HepG2 (cell line): ENCODE data around the gene TIRAP. TPM values are rescaled to one million over a fixed set of nuclear protein-coding genes. Genes with fewer than 3 reads are reported as not detected.
A peak's percentile ranks its signal among the peaks of the same experiment; 100 is the strongest.

Experiments
- ATM ChIP-seq: fragments of 450-650 bp; IDR thresholded peaks from 2 replicates; pipeline ENCODE4 v1.7.1; 2017; ENCODE audit warnings: mild to moderate bottlenecking, borderline replicate concordance
- CREB1 ChIP-seq, 2 experiments: fragments of 450-650 bp in 1 of 2; IDR thresholded peaks; 2 replicates each; pipeline ENCODE4 v1.6.1; 2016 to 2017; ENCODE audit warnings: control low read depth in 1 of 2, mild to moderate bottlenecking in 1 of 2, missing compliant biosample characterization in 1 of 2, missing genetic modification characterization in 1 of 2
- GLI4 ChIP-seq: sonication (generic); formaldehyde crosslinking; IDR thresholded peaks from 2 replicates; pipeline ENCODE4 v1.5.1; 2020; ENCODE audit warnings: missing genetic modification reagents, mild to moderate bottlenecking, moderate library complexity, borderline replicate concordance
- HNRNPLL ChIP-seq: fragments of 200-400 bp; formaldehyde crosslinking; IDR thresholded peaks from 2 replicates; pipeline ENCODE4 v1.6.1; 2017; ENCODE audit warnings: mild to moderate bottlenecking, low read depth, low read length; ENCODE audit not compliant: poor library complexity, severe bottlenecking
- IKZF4 ChIP-seq: sonication (generic); formaldehyde crosslinking; IDR thresholded peaks from 2 replicates; pipeline ENCODE4 v1.5.1; 2020; ENCODE audit warnings: borderline replicate concordance, mild to moderate bottlenecking, low read depth, missing genetic modification reagents; ENCODE audit errors: not compliant biosample characterization
- MEIS1 ChIP-seq: sonication (generic); formaldehyde crosslinking; IDR thresholded peaks from 2 replicates; pipeline ENCODE4 v1.9.0; 2021; ENCODE audit warnings: mild to moderate bottlenecking, missing genetic modification reagents, moderate library complexity, borderline replicate concordance
- MNT ChIP-seq: fragments of 450-650 bp; IDR thresholded peaks from 2 replicates; pipeline ENCODE4 v1.6.1; 2016
- NAIF1 ChIP-seq: sonication (generic); formaldehyde crosslinking; IDR thresholded peaks from 2 replicates; pipeline ENCODE4 v1.5.0; 2020; ENCODE audit warnings: mild to moderate bottlenecking, missing genetic modification reagents, borderline replicate concordance
- SP4 ChIP-seq: sonication (generic); formaldehyde crosslinking; IDR thresholded peaks from 2 replicates; pipeline ENCODE4 v1.8.1; 2023; ENCODE audit warnings: mild to moderate bottlenecking, missing genetic modification reagents
- TBX3 ChIP-seq: fragments of 450-650 bp; IDR thresholded peaks from 2 replicates; pipeline ENCODE4 v1.6.1; 2017; ENCODE audit warnings: antibody characterized with exemption, mild to moderate bottlenecking, inconsistent platforms, borderline replicate concordance
- U2AF1 ChIP-seq: fragments of 200-400 bp; formaldehyde crosslinking; optimal IDR thresholded peaks from 2 replicates; pipeline ENCODE3; 2017; ENCODE audit warnings: mild to moderate bottlenecking, low read depth, low read length
- YY1 ChIP-seq: IDR thresholded peaks from 2 replicates; pipeline ENCODE4 v1.6.1; 2011; ENCODE audit warnings: low read length, low read depth, moderate library complexity, mild to moderate bottlenecking; ENCODE audit not compliant: insufficient read depth, insufficient replicate concordance
- ZBTB40 ChIP-seq, 2 experiments: fragments of 450-650 bp in 1 of 2; sonication (generic) in 1 of 2; formaldehyde crosslinking in 1 of 2; IDR thresholded peaks; 2 replicates each; pipeline versions ENCODE4 v1.6.1 to v1.8.0; 2016 to 2022; ENCODE audit warnings: antibody characterized with exemption in 1 of 2, mild to moderate bottlenecking in 1 of 2, missing genetic modification reagents in 1 of 2
- ZFAT ChIP-seq: sonication (generic); formaldehyde crosslinking; conservative IDR thresholded peaks from 2 replicates; pipeline ENCODE4 v1.8.1; 2023; ENCODE audit warnings: missing genetic modification reagents, inconsistent platforms
- ZFP62 ChIP-seq: sonication (generic); formaldehyde crosslinking; IDR thresholded peaks from 2 replicates; pipeline ENCODE4 v1.4.0; 2020; ENCODE audit warnings: missing genetic modification reagents
- ZNF136 ChIP-seq: sonication (generic); formaldehyde crosslinking; IDR thresholded peaks from 2 replicates; pipeline ENCODE4 v1.8.1; 2022; ENCODE audit warnings: low read depth, mild to moderate bottlenecking, moderate library complexity, missing genetic modification reagents
- ZNF549 ChIP-seq: sonication (generic); formaldehyde crosslinking; IDR thresholded peaks from 2 replicates; pipeline ENCODE4 v1.5.0; 2020; ENCODE audit warnings: missing genetic modification reagents
- polyA plus RNA-seq, 8 experiments: library from polyadenylated mRNA; depleted of rRNA in 3 of 8; stranded (reverse) in 7 of 8; unstranded in 1 of 8; fragments of >200 nt; fragmentation: Illumina TruSeq in 4 of 8; extraction: Trizol in 4 of 8; gene quantifications; 2 replicates each; pipeline versions ENCODE4 v1.2.1 to v1.2.3, GENCODE V29; 2011 to 2016; ENCODE audit warnings: low read depth in 4 of 8, missing spikeins in 1 of 8, mixed read lengths in 1 of 8; ENCODE audit not compliant: insufficient read depth in 1 of 8
- total RNA-seq, 5 experiments: library from RNA; depleted of rRNA; stranded (reverse); fragments of >200 nt; fragmentation: Illumina TruSeq; extraction: Trizol; gene quantifications; 2 replicates each; pipeline ENCODE4 v1.2.3, GENCODE V29; 2016; ENCODE audit warnings: low read depth in 1 of 5

Gene TIRAP
- total and polyA plus RNA-seq, 2 of the 13 experiments (the other 11 are each of a cell fraction or from before 2014, with no cell fraction given): 5.4 to 5.7 TPM

- peak; percentile 73 for TF ChIP-seq ZBTB40 (IDR thresholded peaks at IDR 0.05)
- peak; percentile 68; the same call in 1 of the 2 replicates for TF ChIP-seq ZBTB40 (CRISPR knock-in tag; IDR thresholded peaks at IDR 0.05)
- no peak for TF ChIP-seq ZFP62 (CRISPR knock-in tag)
- peak; percentile 91 for TF ChIP-seq ZNF136 (CRISPR knock-in tag)
- TF ChIP-seq CREB1 (IDR thresholded peaks at IDR 0.05): peak; percentile 99
- TF ChIP-seq CREB1 (CRISPR knock-in tag; IDR thresholded peaks at IDR 0.05): peak; percentile 99
- peak; percentile 91 for TF ChIP-seq SP4 (CRISPR knock-in tag)
- TF ChIP-seq IKZF4 (CRISPR knock-in tag): no peak
- 0 out of 2 replicates have a peak, but pooled peaks have one; percentile 44 for TF ChIP-seq MNT
- TF ChIP-seq HNRNPLL: peak; percentile 93
- TF ChIP-seq ZNF549: no peak
- TF ChIP-seq TBX3: peak; percentile 12; the same call in 1 of the 2 replicates
- peak; percentile 89 for TF ChIP-seq YY1
- peak; percentile 84; the same call in 1 of the 2 replicates for TF ChIP-seq GLI4 (CRISPR knock-in tag)
- no peak for TF ChIP-seq U2AF1
- TF ChIP-seq ZFAT: no peak
- no peak for TF ChIP-seq ATM
- peak; percentile 83 for TF ChIP-seq NAIF1
- peak; percentile 75; the same call in 1 of the 2 replicates for TF ChIP-seq MEIS1 (CRISPR knock-in tag)
Observed at GRCh38 chr11:126268708-126269579, 13.9 kb upstream of the TIRAP start, which contains the start of the genes FOXRED1 and SRPRA (continued).
